A673 (cell line): ENCODE data around the gene GAL3ST1. TPM values are rescaled to one million over a fixed set of nuclear protein-coding genes. Genes with fewer than 3 reads are reported as not detected.
"Not testable (repeated sequence)": the region's sequence is repeated elsewhere in the genome, so short reads cannot be mapped to it uniquely, and the experiment has no call there.

Source experiments
- BruUV-seq: library from RNA; stranded (reverse); fragments of 400-500 nt; replicated peaks from 2 replicates; lab custom pipeline; 2021; lab: Mats Ljungman, UMichigan
- CTCF ChIA-PET: fragments of 300-600 bp; sonication (Branson Sonifier 250); formaldehyde crosslinking; loops from one replicate; lab custom pipeline; 2022; ENCODE audit warnings: antibody characterized with exemption; lab: Charles Lee
- POLR2A ChIA-PET: fragments of 300-600 bp; sonication (Branson Sonifier 250); formaldehyde crosslinking; loops from one replicate; lab custom pipeline; 2022; ENCODE audit warnings: antibody characterized with exemption; ENCODE audit not compliant: low non-redundant PET; lab: Charles Lee
- DNase-seq: peaks from one replicate; pipeline ENCODE4 v3.0.0-alpha.2; 2015; ENCODE audit warnings: low spot score
- H3K27ac ChIP-seq: fragments of 200-600 bp; sonication (generic); 2 replicates; pipeline ENCODE4 v1.5.1; 2016; ENCODE audit warnings: mixed run types, low read depth, mild to moderate bottlenecking, mixed read lengths, antibody characterized with exemption, low read length; ENCODE audit not compliant: poor library complexity, severe bottlenecking
- H3K27me3 ChIP-seq: fragments of 200-600 bp; sonication (generic); replicated peaks from 2 replicates; pipeline ENCODE4 v1.6.1; 2017; ENCODE audit warnings: mixed run types, low read depth, mild to moderate bottlenecking, mixed read lengths, antibody characterized with exemption, low read length; ENCODE audit not compliant: insufficient read depth, poor library complexity
- H3K36me3 ChIP-seq: fragments of 200-600 bp; sonication (generic); 2 replicates; pipeline ENCODE4 v1.6.1; 2016; ENCODE audit warnings: mixed run types, mild to moderate bottlenecking, mixed read lengths, antibody characterized with exemption, low read length; ENCODE audit not compliant: insufficient read depth, poor library complexity, severe bottlenecking
- H3K4me1 ChIP-seq: fragments of 200-600 bp; sonication (generic); 2 replicates; pipeline ENCODE4 v1.6.1; 2017; ENCODE audit warnings: mixed run types, mild to moderate bottlenecking, mixed read lengths, antibody characterized with exemption, low read length; ENCODE audit not compliant: insufficient read depth, poor library complexity, severe bottlenecking
- H3K4me3 ChIP-seq: fragments of 200-600 bp; sonication (generic); 2 replicates; pipeline ENCODE4 v1.5.1; 2016; ENCODE audit warnings: low read depth, mixed run types, mild to moderate bottlenecking, mixed read lengths, low read length; ENCODE audit not compliant: poor library complexity, severe bottlenecking
- H3K9me3 ChIP-seq: fragments of 200-600 bp; sonication (generic); 2 replicates; pipeline ENCODE4 v1.6.1; 2016; ENCODE audit warnings: mixed run types, low read depth, mild to moderate bottlenecking, mixed read lengths, antibody characterized with exemption, low read length; ENCODE audit not compliant: poor library complexity, severe bottlenecking
- CTCF ChIP-seq: fragments of 300-800, 200-600 bp; sonication (generic); conservative IDR thresholded peaks from 2 replicates; pipeline ENCODE4 v1.5.1; 2017; ENCODE audit warnings: low read depth, mild to moderate bottlenecking, antibody characterized with exemption, low read length, moderate library complexity, mixed read lengths
- EZH2 ChIP-seq: fragments of 200-600 bp; sonication (generic); IDR thresholded peaks from 2 replicates; pipeline ENCODE4 v1.6.1; 2017; ENCODE audit warnings: borderline replicate concordance, low read depth, mild to moderate bottlenecking, mixed read lengths, antibody characterized with exemption, low read length; ENCODE audit not compliant: poor library complexity, severe bottlenecking
- intact Hi-C: fragments of 100-400 bp; cut with micrococcal nuclease; formaldehyde crosslinking; loops from one replicate; pipeline ENCODE4 v1.10.0; 2022; ENCODE audit not compliant: unreplicated experiment
- total RNA-seq: library from RNA; stranded (reverse); gene quantifications from 2 replicates; pipeline ENCODE4 v1.2.3, GENCODE V29; 2021

Gene GAL3ST1
- total RNA-seq, 1 experiment from 2014 or later = 0.58 TPM

DNA sequence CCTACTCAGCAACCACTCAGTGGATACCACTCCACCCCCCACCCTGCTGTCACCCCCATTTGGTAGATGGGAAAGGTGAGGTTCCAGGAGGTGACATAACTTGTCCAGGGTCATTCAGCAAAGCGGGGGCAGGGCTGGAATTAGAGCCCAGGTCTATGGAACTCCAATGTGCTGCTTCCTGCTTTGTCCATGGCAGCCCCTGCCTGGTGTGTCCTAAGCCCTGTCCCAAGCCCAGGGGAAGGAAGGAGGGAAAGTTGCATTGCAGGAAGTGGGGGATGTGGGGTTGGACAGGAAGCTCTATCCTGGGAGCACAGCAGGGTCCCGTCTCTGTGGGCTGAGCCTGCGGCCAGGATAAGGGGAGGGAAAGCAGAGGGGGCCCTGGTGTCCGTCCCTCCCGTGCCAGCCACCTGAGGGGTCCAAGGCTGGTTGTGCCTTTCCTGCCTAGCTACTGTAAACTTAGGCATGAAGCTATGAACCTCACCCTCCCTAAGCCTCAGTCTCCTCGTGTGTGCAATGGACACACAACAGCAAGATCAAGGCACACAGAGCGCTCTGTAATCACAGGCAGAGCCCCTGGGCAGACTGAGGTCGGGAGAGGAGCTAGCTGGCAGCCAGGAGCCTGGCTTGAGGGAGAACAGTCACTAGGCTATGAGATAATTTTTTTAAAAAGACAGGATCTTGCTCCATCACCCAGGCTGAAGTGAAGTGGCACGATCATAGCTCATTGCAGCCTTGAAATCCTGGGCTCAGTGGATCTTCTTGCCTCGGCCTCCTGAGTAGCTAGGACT, 12.9 kb downstream of the GAL3ST1 start:
- DNase-seq = peak; percentile 32
- Histone ChIP-seq H3K9me3 (no peaks in the 10 kb centered on the region), H3K36me3 (no peaks in the 10 kb centered on the region), H3K27ac (no peak overlapping the region), H3K4me1 (no peaks in the 10 kb centered on the region), H3K4me3 (no peak overlapping the region), H3K27me3 (no peaks in the 10 kb centered on the region)
- CTCF ChIA-PET = no interaction called here
- TF ChIP-seq CTCF (no peak), EZH2 (no peak)
- intact Hi-C loops = no loop called here
- POLR2A ChIA-PET = no interaction called here
- no TSS peak for BruUV-seq

GRCh38 chr22:30560643-30561202, 13.7 kb downstream of the GAL3ST1 start:
- H3K4me3 ChIP-seq, H3K27me3 ChIP-seq, H3K4me1 ChIP-seq, CTCF ChIA-PET, POLR2A ChIA-PET, DNase-seq, H3K9me3 ChIP-seq, H3K36me3 ChIP-seq, intact Hi-C loops, H3K27ac ChIP-seq, BruUV-seq: not testable (repeated sequence)
- TF ChIP-seq CTCF = 0 out of 2 replicates have a peak, but pooled peaks have one; percentile 22

DNA sequence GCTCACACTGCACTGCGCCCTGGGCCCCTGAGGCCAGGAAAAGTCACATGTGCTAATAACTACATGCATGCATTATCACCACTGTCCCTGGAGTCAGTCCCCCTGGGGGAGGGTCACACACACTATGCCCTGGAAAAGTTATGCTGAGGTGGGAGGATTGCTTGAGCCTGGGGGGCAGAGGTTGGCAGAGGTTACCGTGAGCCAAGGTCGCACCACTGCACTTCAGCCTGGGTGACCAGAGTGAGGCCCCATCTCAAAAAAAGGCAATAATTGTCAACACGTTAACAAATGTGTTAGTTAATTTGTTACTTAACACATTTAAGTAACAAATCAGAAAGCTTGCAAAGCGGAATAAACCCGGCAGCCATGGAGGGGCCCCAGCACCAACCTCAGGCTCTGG, 14.6 kb downstream of the GAL3ST1 start:
- H3K36me3 ChIP-seq = no peaks in the 10 kb centered on the region
- TF ChIP-seq CTCF (no peak), EZH2 (no peak)
- BruUV-seq = no TSS peak
- H3K27ac ChIP-seq = no peak overlapping the region
- intact Hi-C loops = no loop called here
- no peak for DNase-seq
- no peak overlapping the region for H3K4me3 ChIP-seq
- H3K27me3 ChIP-seq = no peaks in the 10 kb centered on the region
- POLR2A ChIA-PET = no interaction called here
- CTCF ChIA-PET = no interaction called here
- no peaks in the 10 kb centered on the region for H3K9me3 ChIP-seq
- H3K4me1 ChIP-seq = no peaks in the 10 kb centered on the region
